ENCODE results near the gene PDE4DIP. TPM values are rescaled to one million over a fixed set of nuclear protein-coding genes. Genes with fewer than 3 reads are reported as not detected.
"Not testable (repeated sequence)": the region's sequence is repeated elsewhere in the genome, so short reads cannot be mapped to it uniquely, and the experiment has no call there.

Gene PDE4DIP
- total RNA-seq, 3 donors from 2014 or later: 64.0 to 160 (median 70.1) TPM

GRCh38 chr1:148851684-148852083, 7.5 kb downstream of the PDE4DIP start:
- DNase-seq (ENCODE audit: low spot score in 2 of 2); H3K27ac ChIP-seq; intact Hi-C loops (cut with DNase I; ENCODE audit: low total_unique reads); H3K9me3 ChIP-seq; H3K27me3 ChIP-seq; H3K4me1 ChIP-seq; H3K4me3 ChIP-seq; H3K36me3 ChIP-seq: not testable (repeated sequence)

GRCh38 chr1:148853363-148853762, 9.1 kb downstream of the PDE4DIP start:
- H3K27me3 ChIP-seq; H3K4me1 ChIP-seq; H3K27ac ChIP-seq; DNase-seq (ENCODE audit: low spot score in 2 of 2); H3K4me3 ChIP-seq; H3K36me3 ChIP-seq; H3K9me3 ChIP-seq; intact Hi-C loops (cut with DNase I; ENCODE audit: low total_unique reads): not testable (repeated sequence)

GRCh38 chr1:148854063-148854462, 9.8 kb downstream of the PDE4DIP start:
- H3K4me1 ChIP-seq; DNase-seq (ENCODE audit: low spot score in 2 of 2); intact Hi-C loops (cut with DNase I; ENCODE audit: low total_unique reads); H3K36me3 ChIP-seq; H3K4me3 ChIP-seq; H3K27me3 ChIP-seq; H3K9me3 ChIP-seq; H3K27ac ChIP-seq: not testable (repeated sequence)

- H3K27ac ChIP-seq; intact Hi-C loops (cut with DNase I; ENCODE audit: low total_unique reads); H3K36me3 ChIP-seq; DNase-seq (ENCODE audit: low spot score in 2 of 2); H3K9me3 ChIP-seq; H3K27me3 ChIP-seq; H3K4me1 ChIP-seq; H3K4me3 ChIP-seq: not testable (repeated sequence)
Observed at GRCh38 chr1:148855367-148855766, 11.1 kb downstream of the PDE4DIP start.

GRCh38 chr1:148860049-148860448, 15.8 kb downstream of the PDE4DIP start:
- H3K36me3 ChIP-seq; H3K4me3 ChIP-seq; H3K27me3 ChIP-seq; DNase-seq (ENCODE audit: low spot score in 2 of 2); H3K27ac ChIP-seq; H3K4me1 ChIP-seq; intact Hi-C loops (cut with DNase I; ENCODE audit: low total_unique reads); H3K9me3 ChIP-seq: not testable (repeated sequence)

- H3K4me1 ChIP-seq; H3K27ac ChIP-seq; H3K9me3 ChIP-seq; H3K4me3 ChIP-seq; H3K36me3 ChIP-seq; H3K27me3 ChIP-seq; intact Hi-C loops (cut with DNase I; ENCODE audit: low total_unique reads); DNase-seq (ENCODE audit: low spot score in 2 of 2): not testable (repeated sequence)
Observed at GRCh38 chr1:148860579-148861259, 16.5 kb downstream of the PDE4DIP start.

- H3K27ac ChIP-seq: not testable (repeated sequence)
Observed at GRCh38 chr1:148862590-148862989, 18.4 kb downstream of the PDE4DIP start.

GRCh38 chr1:148868924-148869633, 24.9 kb downstream of the PDE4DIP start:
- intact Hi-C loops (cut with DNase I; ENCODE audit: low total_unique reads); H3K27me3 ChIP-seq; H3K4me3 ChIP-seq; DNase-seq (ENCODE audit: low spot score in 2 of 2); H3K27ac ChIP-seq; H3K4me1 ChIP-seq; H3K9me3 ChIP-seq; H3K36me3 ChIP-seq: not testable (repeated sequence)

More at GRCh38 chr1:148862590-148862989, 18.4 kb downstream of the PDE4DIP start:
- intact Hi-C loops (cut with DNase I; ENCODE audit: low total_unique reads); DNase-seq (ENCODE audit: low spot score in 2 of 2); H3K4me1 ChIP-seq; H3K27me3 ChIP-seq; H3K9me3 ChIP-seq; H3K36me3 ChIP-seq; H3K4me3 ChIP-seq: not testable (repeated sequence)

- H3K27ac ChIP-seq; H3K9me3 ChIP-seq; H3K36me3 ChIP-seq; H3K27me3 ChIP-seq; H3K4me3 ChIP-seq; DNase-seq (ENCODE audit: low spot score in 2 of 2); H3K4me1 ChIP-seq; intact Hi-C loops (cut with DNase I; ENCODE audit: low total_unique reads): not testable (repeated sequence)
Observed at GRCh38 chr1:148869634-148869961, 25.4 kb downstream of the PDE4DIP start.

- H3K4me3 ChIP-seq; H3K27me3 ChIP-seq; H3K27ac ChIP-seq; H3K4me1 ChIP-seq; intact Hi-C loops (cut with DNase I; ENCODE audit: low total_unique reads); H3K9me3 ChIP-seq; DNase-seq (ENCODE audit: low spot score in 2 of 2); H3K36me3 ChIP-seq: not testable (repeated sequence)
Observed at GRCh38 chr1:148874408-148875388, 30.5 kb downstream of the PDE4DIP start.

GRCh38 chr1:148879812-148880416, 35.7 kb downstream of the PDE4DIP start:
- H3K27ac ChIP-seq; intact Hi-C loops (cut with DNase I; ENCODE audit: low total_unique reads); H3K4me1 ChIP-seq; H3K4me3 ChIP-seq; H3K27me3 ChIP-seq; H3K36me3 ChIP-seq; DNase-seq (ENCODE audit: low spot score in 2 of 2); H3K9me3 ChIP-seq: not testable (repeated sequence)

GRCh38 chr1:148881261-148881660, 37.0 kb downstream of the PDE4DIP start:
- intact Hi-C loops (cut with DNase I; ENCODE audit: low total_unique reads); H3K36me3 ChIP-seq; H3K27ac ChIP-seq; H3K9me3 ChIP-seq; DNase-seq (ENCODE audit: low spot score in 2 of 2); H3K4me3 ChIP-seq; H3K27me3 ChIP-seq; H3K4me1 ChIP-seq: not testable (repeated sequence)

- H3K27ac ChIP-seq; H3K4me1 ChIP-seq; DNase-seq (ENCODE audit: low spot score in 2 of 2); H3K36me3 ChIP-seq; intact Hi-C loops (cut with DNase I; ENCODE audit: low total_unique reads); H3K27me3 ChIP-seq; H3K9me3 ChIP-seq; H3K4me3 ChIP-seq: not testable (repeated sequence)
Observed at GRCh38 chr1:148885219-148885618, 41.0 kb downstream of the PDE4DIP start.
